Suprapubic skin (tissue), 3 donors: ENCODE measurements around the gene OR6J1.

Source experiments
- EP300 ChIP-seq: sonication (generic); formaldehyde crosslinking; IDR thresholded peaks from one replicate; pipeline ENCODE4 v1.6.1; 2017; ENCODE audit warnings: antibody characterized with exemption
- TF ChIP-seq, protein P1 (sequence below), 2 donors: fragments of 200-600 bp in 1 of 2; fragments of 450-650 bp in 1 of 2; sonication (generic) in 1 of 2; IDR thresholded peaks; one replicate each; pipeline ENCODE4 v1.5.1; 2016 to 2019; ENCODE audit warnings: antibody characterized with exemption in 2 of 2, mild to moderate bottlenecking in 1 of 2, moderate library complexity in 1 of 2

DNA sequence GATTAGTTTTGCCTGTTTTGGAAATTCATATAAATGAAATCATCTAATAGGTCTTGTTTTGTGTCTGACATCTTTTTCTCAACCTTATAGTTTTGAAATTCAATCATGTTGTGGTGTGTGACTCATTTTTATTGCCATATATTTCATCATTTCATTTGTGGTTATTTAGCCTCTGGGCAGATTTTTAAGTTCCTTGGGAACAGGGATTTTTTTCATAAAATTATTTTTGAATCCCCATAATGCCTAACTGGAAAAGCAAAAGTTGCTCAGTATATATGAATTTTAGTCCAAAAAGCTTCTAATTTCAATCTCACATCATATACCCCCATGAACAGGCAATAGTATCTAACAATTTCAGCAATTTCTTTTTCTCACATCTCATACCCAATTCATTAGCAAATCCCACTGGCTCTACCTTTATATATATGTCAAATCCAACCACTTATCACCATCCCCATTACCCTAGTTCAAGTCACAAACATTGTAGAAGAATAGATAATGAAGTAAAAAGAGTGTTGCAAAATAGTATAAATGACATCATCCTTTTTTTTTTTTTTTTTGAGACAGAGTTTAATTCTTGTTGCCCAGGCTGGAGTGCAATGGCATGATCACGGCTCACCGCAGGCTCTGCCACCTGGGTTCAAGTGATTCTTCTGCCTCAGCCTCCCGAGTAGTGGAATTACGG, 2.6 kb upstream of the OR6J1 start:
- TF ChIP-seq, protein P1, sequence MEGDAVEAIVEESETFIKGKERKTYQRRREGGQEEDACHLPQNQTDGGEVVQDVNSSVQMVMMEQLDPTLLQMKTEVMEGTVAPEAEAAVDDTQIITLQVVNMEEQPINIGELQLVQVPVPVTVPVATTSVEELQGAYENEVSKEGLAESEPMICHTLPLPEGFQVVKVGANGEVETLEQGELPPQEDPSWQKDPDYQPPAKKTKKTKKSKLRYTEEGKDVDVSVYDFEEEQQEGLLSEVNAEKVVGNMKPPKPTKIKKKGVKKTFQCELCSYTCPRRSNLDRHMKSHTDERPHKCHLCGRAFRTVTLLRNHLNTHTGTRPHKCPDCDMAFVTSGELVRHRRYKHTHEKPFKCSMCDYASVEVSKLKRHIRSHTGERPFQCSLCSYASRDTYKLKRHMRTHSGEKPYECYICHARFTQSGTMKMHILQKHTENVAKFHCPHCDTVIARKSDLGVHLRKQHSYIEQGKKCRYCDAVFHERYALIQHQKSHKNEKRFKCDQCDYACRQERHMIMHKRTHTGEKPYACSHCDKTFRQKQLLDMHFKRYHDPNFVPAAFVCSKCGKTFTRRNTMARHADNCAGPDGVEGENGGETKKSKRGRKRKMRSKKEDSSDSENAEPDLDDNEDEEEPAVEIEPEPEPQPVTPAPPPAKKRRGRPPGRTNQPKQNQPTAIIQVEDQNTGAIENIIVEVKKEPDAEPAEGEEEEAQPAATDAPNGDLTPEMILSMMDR (IDR thresholded peaks at IDR 0.05): no peak
- TF ChIP-seq EP300: no peak
